Stimulated activated CD8-positive, alpha-beta memory T cell treated with anti-CD3 and anti-CD28 coated beads, Interleukin-4, amount 100 ng/mL, for 1 hour (primary cell): ENCODE measurements around the gene USP36.
"Not testable (repeated sequence)": the region's sequence is repeated elsewhere in the genome, so short reads cannot be mapped to it uniquely, and the experiment has no call there.

Experiments
- DNase-seq, 2 donors: peaks; one replicate each; pipeline ENCODE4 v3.0.0-alpha.2; 2020; ENCODE audit warnings: low read depth in 2 of 2, low spot score in 1 of 2

USP36 gene

GRCh38 chr17:78872486-78872885 lies 31.9 kb upstream of the USP36 start:
- DNase-seq, result no peak

DNA sequence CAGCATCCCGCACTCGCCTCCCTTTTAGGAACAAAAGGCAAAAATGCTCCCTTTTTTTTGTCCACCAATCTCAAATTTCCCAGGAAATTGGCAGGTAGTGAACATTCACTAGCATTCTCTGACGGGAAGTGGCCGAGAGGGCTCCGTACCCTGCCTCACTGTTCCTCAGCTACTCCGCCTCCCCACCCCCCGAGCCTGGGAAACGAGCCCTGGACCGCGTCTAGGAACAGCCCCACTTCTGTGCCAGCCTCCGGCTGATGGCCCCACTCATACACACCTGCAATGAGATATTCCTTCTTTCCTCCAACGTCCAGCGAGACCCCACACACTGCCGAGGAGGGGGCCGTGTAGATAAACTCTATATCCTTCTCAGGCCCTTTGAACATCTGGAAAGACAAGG lies 30.0 kb upstream of the USP36 start:
- DNase-seq, result no peak

- no peak for DNase-seq
Observed at GRCh38 chr17:78868391-78868790, 27.8 kb upstream of the USP36 start.

DNA sequence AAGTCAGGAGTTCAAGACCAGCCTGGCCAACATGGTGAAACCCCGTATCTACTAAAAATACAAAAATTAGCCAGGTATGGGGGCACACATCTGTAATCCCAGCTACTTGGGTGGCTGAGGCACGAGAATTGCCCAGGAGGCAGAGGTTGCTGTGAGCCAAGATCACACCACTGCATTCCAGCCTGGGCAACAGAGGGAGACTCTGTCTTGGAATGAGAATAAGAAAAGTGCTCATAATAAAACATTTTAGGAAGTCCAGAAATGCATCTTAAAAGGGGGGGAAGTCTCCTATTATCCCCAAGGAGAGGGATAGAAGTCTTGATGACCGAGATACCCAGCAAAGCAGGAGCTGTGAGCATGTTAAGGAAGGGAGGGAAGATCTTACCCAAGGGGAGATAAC lies 26.4 kb upstream of the USP36 start:
- DNase-seq, result not testable (repeated sequence)

- peak; percentile 30 to 37 for DNase-seq
Observed at GRCh38 chr17:78865682-78866390, 25.2 kb upstream of the USP36 start.

DNA sequence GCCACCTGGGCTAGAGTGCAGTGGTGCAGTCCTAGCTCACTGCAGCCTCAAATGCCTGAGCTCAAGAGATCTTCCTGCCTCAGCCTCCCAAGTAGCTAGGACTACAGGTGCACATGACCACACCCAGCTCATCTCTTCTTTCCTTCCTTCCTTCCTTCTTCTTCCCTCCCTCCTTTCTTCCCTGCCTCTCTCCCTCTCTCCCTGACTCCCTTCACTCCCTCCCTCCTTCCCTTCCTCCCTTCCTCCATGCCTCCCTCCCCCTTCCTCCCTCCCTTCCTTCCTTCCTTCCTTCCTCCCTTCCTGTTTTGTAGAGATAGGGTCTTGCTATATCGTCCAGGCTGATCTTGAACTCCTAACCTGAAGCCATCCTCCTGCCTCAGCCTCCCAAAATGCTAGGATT lies 23.5 kb upstream of the USP36 start:
- no peak for DNase-seq

GRCh38 chr17:78862073-78863023 lies 21.7 kb upstream of the USP36 start:
- DNase-seq, result no peak

- no peak for DNase-seq
Observed at GRCh38 chr17:78861229-78861628, 20.6 kb upstream of the USP36 start.

GRCh38 chr17:78859051-78859450 lies 18.4 kb upstream of the USP36 start:
- DNase-seq, result no peak

DNA sequence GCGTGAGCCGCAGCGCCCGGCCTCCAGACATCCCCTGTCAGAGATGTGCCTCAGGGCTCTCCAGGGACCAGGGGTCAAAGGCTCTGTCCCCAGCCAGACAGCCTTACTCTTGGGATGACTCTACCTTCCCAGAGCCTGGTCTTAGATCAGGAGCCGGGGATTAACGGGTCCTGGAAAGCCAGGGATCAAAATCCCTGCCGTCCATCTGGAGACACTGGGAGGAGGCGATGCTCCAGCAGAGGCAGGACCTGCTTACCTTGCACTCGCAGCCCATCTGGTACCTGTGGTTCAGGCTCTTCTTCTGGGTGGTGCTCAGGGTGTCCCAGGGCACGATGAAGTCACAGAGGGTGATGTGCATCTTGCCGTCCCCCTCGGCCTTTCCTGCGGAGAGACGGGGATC lies 16.7 kb upstream of the USP36 start:
- no peak for DNase-seq

DNA sequence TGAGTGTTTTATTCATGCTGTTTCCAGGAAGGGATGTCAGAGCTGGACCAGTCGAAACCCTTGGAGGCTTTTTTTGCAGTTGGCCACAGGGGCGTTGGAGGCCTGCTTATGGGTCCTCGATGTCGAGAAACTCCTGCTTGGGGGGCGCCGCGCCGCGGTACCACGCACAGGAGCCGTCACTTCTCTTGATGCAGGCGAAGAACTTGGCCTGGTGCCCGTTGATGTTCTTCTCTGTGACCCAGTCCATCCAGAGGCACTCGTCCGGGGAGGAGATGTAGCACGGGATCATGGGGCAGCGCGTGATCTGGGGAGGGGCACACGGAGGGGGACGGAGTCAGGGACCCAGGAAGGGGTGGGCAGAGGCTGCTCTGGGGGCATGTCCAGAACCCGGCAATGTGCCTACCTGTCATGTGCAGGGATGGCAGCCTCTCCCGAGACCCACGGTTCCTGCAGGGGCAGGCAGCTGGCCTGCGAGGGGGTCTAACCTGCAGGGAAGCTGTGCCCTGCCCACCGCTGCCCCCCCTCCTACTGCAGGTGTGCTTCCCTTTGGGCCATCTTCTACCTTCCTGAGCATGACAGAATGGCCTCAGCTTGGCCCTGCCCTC lies 15.0 kb upstream of the USP36 start:
- DNase-seq, result no peak

DNA sequence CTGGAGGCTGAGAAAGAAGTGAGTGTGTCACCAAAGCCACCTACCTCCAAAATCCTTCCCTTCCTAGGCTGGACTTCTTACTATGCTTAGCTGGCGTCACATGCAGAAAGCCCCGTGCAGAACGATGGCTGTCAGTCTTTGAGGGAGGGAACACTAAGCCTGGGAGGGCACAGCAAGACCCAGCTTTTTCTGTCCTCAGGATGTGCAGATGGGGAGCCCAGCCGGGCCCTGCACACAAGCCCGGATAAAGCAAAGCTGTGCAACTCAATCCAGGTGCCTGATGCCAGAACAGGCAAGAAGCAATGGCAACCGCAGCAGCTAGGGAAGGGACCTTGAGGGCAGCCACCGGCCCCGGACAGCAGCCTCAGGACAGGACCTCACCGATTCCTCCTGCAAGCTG lies 13.9 kb upstream of the USP36 start:
- no peak for DNase-seq

DNA sequence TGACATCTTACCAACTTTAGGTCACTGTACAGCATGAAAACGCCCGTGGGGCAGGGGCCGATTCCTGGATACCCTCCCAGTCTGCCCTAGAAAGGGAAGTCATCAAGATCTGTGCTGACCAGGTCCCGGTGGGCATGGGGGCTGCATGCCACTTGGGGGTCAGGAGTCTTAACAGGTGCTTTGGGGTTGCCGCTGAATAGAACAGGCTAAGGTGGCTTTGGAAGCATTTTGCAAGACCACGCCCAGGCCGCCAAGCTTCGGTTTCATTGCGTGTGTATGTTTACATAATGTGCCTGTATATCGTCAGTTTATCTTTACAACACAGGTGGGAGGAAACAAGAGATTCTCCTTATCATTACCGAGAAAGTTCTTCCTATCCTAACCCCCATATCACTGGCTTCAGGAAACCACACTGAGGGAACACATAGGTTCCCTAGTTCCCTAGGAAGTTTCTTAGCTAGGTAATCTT lies 13.3 kb upstream of the USP36 start:
- DNase-seq, result no peak

DNA sequence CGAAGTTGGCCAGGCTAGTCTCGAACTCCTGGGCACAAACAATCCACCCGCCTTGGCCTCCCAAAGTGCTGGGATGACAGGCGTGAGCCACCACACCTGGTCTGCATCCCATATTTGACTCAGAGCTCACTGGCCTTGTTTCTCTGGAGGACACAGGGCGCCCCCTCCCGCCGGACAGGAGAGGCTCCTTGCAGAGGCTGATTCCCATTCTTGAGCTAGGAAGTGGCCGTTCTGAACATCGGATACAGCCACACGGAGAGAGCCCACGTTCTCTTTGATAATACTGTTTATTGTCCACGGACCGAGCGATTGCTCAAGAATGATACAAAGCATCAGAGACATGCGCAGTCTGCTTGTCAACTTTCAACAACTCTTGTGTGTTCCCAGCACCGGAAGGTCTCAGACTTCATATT lies 12.1 kb upstream of the USP36 start:
- DNase-seq, result no peak

GRCh38 chr17:78849026-78849425 lies 8.4 kb upstream of the USP36 start:
- no peak for DNase-seq

DNA sequence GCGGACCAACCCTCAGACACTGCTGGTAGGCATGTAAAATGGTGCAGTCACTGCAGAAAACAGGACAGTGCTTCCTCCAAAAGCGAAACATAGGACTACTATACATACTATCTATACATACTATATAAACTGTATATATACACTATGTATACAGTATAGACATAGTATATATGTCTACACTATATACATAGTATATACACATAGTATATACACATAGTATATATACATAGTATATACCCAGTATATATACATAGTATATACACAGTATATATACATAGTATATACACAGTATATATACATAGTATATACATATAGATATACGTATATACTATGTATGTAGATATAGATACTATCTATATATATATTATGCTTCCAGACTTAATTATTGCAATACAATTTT lies 6.4 kb upstream of the USP36 start:
- DNase-seq, result no peak

GRCh38 chr17:78844301-78845005 lies 3.8 kb upstream of the USP36 start:
- DNase-seq, result no peak

- peak in 1 of 2 donors; percentile 38 for DNase-seq
Observed at GRCh38 chr17:78842881-78843565, 2.4 kb upstream of the USP36 start.

GRCh38 chr17:78840530-78840779 lies 159 bp downstream of the USP36 start:
- DNase-seq, result no peak

DNA sequence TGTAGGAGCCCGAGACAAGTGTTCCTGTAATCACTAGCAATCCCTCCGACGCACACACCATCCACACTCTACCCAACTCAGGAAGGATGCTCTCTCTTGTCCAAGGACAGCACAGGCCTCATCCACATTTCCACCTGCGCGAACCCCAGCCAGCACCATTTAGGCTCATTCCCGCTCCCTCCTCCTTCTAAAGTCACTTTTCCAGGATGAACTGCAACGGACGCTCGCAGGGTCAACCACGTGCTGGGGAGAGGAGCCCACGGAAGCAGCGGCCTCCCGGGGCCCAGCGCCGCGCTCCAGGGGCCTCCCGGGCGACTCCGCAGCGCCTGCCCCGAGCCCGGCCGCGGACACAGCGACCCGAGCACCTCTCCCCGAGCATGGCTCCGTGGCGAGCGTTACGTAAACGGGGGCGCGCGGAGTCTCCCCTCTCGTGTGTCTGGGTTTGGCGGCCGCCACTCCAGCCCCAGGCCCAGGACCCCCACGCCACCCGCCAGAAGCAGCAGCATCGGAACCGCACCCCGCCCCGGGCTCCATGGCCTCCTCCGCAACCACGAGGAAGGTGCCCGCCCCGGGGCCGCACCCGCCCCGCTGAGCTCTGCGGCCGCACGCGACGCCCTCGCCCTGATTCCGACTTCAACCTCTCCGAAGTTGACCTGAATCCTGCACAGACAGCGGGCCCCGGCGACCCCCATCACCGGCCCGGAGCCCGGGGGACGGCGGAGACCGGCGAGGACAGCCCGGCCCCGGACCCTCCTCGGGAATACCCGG lies 668 bp downstream of the USP36 start:
- DNase-seq, result no peak
